ENCODE results near the gene RARRES1. TPM values are rescaled to one million over a fixed set of nuclear protein-coding genes. Genes with fewer than 3 reads are reported as not detected.

Gene RARRES1
- total RNA-seq, 1 experiment from 2014 or later = 20.5 TPM

DNA sequence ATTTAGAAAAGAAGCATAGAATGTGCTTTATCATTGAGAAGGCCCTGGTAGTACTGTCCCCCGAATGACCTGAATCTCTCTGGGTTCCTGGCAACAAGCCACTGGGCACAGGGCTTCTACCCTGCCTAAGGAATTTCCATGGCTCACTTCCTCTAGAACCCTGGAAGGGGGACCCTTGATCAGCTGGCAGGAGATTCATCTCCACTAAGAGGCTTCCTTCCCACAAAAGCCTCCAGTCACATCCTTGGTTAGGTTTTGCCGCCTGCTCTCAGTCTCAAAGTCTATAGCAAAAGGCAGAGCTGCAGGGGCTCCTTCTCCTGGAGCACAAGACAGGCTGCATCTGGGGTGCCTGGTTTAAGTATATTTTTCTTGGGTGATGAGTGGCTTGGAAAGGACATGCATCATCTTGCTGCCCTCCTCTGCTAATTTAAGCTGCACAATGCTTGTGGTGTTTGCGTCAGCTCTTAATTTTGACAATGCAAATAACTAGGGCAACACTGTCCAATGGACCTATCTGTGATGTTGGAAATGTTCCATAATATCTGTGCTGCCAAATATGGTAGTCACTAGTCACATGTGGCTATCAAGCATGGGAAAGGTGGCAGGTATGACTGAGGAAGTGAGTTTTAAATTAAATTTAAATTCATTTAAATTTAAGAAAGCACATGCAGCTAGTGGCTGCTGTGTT is 33.4 kb upstream of the RARRES1 start:
- CTCF ChIA-PET = interaction anchor here (0.6 to 0.9 kb wide), 2 partner anchors 38 to 106 kb away, joined by 4 read pairs; no protein-coding TSS in a partner anchor
- DNase-seq = no peak
- no peaks in the 10 kb centered on the region for H3K9me2 ChIP-seq (ENCODE audit: insufficient read depth)
- H3K27ac ChIP-seq = peak overlapping the region; percentile 98
- no TSS peak for BruUV-seq (replicated peaks)
- H3K9me3 ChIP-seq (ENCODE audit: insufficient read depth, low read depth) = no peaks in the 10 kb centered on the region
- TF ChIP-seq EZH2 (IDR thresholded peaks at IDR 0.05; ENCODE audit: low read depth) = no peak
- TF ChIP-seq, protein P1, sequence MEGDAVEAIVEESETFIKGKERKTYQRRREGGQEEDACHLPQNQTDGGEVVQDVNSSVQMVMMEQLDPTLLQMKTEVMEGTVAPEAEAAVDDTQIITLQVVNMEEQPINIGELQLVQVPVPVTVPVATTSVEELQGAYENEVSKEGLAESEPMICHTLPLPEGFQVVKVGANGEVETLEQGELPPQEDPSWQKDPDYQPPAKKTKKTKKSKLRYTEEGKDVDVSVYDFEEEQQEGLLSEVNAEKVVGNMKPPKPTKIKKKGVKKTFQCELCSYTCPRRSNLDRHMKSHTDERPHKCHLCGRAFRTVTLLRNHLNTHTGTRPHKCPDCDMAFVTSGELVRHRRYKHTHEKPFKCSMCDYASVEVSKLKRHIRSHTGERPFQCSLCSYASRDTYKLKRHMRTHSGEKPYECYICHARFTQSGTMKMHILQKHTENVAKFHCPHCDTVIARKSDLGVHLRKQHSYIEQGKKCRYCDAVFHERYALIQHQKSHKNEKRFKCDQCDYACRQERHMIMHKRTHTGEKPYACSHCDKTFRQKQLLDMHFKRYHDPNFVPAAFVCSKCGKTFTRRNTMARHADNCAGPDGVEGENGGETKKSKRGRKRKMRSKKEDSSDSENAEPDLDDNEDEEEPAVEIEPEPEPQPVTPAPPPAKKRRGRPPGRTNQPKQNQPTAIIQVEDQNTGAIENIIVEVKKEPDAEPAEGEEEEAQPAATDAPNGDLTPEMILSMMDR (conservative IDR thresholded peaks at IDR 0.05) = no peak
- no peak overlapping the region for H2AFZ ChIP-seq
- POLR2A ChIA-PET (ENCODE audit: unreplicated experiment) = interaction anchor here (0.5 kb wide), 1 partner anchor 25 kb away, joined by 4 read pairs; no protein-coding TSS in a partner anchor
- H3K36me3 ChIP-seq (ENCODE audit: low read depth) = peaks cover 7% of the 10 kb centered on the region
- intact Hi-C loops (cut with micrococcal nuclease; ENCODE audit: unreplicated experiment) = no loop called here
- no peaks in the 10 kb centered on the region for H3K27me3 ChIP-seq (ENCODE audit: insufficient read depth, low read depth)
- peak overlapping the region; percentile 46 for H3K4me2 ChIP-seq
- H4K20me1 ChIP-seq (ENCODE audit: insufficient read depth) = no peaks in the 10 kb centered on the region
- peaks cover 100% of the 10 kb centered on the region for H3K4me1 ChIP-seq (replicated peaks; ENCODE audit: insufficient read depth)
- no peak overlapping the region for H3K4me3 ChIP-seq
- H3K79me2 ChIP-seq (ENCODE audit: low read depth) = no peaks in the 10 kb centered on the region
- H3F3A ChIP-seq (ENCODE audit: insufficient read depth, low read depth) = peaks cover 70% of the 10 kb centered on the region

DNA sequence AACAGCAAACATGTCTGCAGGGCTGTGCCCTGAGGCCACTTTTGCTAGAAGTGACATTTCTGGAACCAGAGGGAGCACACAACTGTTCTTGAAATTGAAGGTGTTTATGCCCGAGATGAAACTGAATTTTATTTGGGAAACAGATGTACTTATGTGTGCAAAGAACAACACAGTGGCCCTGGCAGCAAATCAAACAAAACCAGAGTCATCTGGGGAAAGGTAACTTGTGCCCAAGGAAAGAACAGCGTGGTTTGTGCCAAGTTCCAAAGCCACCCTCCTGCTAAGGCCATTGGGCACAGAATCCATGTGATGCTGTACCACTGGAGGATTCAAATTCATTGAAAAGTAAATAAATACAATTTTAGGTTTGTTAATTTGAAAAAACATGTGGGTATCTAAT is 31.2 kb upstream of the RARRES1 start:
- no peaks in the 10 kb centered on the region for H4K20me1 ChIP-seq (ENCODE audit: insufficient read depth)
- H3K27ac ChIP-seq = peak overlapping the region; percentile 81
- H3K4me1 ChIP-seq (replicated peaks; ENCODE audit: insufficient read depth) = peaks cover 79% of the 10 kb centered on the region
- DNase-seq = peak in 1 of 2 experiments; percentile 48
- H3K9me2 ChIP-seq (ENCODE audit: insufficient read depth) = no peaks in the 10 kb centered on the region
- ChIA-PET POLR2A (ENCODE audit: unreplicated experiment) (no interaction called here), CTCF (no interaction called here)
- peaks cover 13% of the 10 kb centered on the region; the same call in 1 of the 2 replicates for H3K36me3 ChIP-seq (ENCODE audit: low read depth)
- H3K79me2 ChIP-seq (ENCODE audit: low read depth) = no peaks in the 10 kb centered on the region
- intact Hi-C loops (cut with micrococcal nuclease; ENCODE audit: unreplicated experiment) = no loop called here
- no peak overlapping the region for H2AFZ ChIP-seq
- H3K27me3 ChIP-seq (ENCODE audit: insufficient read depth, low read depth) = no peaks in the 10 kb centered on the region
- peak overlapping the region; percentile 30 for H3K4me2 ChIP-seq
- H3K9me3 ChIP-seq (ENCODE audit: insufficient read depth, low read depth) = no peaks in the 10 kb centered on the region
- no TSS peak for BruUV-seq (replicated peaks)
- no peak overlapping the region for H3K4me3 ChIP-seq
- H3F3A ChIP-seq (ENCODE audit: insufficient read depth, low read depth) = peaks cover 47% of the 10 kb centered on the region
- TF ChIP-seq, protein P1 (conservative IDR thresholded peaks at IDR 0.05) = no peak
- TF ChIP-seq EZH2 (IDR thresholded peaks at IDR 0.05; ENCODE audit: low read depth) = no peak

DNA sequence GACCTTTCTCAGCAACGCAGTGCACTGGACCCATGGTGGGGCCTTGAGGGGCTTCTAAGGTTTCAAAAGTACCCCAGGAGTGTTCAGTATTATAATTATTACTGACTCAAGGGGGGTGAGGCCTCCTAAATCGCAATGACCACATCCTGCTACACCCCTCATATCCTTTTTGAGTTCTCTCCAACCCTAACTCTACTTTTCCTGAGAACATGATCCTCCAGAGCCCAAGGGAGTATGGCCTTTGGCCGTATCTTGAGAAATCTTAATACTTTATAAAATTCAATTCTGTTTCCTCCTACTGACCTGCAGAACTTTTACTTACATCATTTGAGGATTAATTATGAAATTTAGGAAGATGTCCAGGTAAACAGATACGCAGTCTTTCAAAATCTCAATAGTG is 30.4 kb upstream of the RARRES1 start:
- H3K9me2 ChIP-seq (ENCODE audit: insufficient read depth) = no peaks in the 10 kb centered on the region
- BruUV-seq (replicated peaks) = no TSS peak
- TF ChIP-seq, protein P1 (conservative IDR thresholded peaks at IDR 0.05) = no peak
- no peak for TF ChIP-seq EZH2 (IDR thresholded peaks at IDR 0.05; ENCODE audit: low read depth)
- H3K4me2 ChIP-seq = peak overlapping the region; percentile 30
- no peaks in the 10 kb centered on the region for H3K9me3 ChIP-seq (ENCODE audit: insufficient read depth, low read depth)
- intact Hi-C loops (cut with micrococcal nuclease; ENCODE audit: unreplicated experiment) = no loop called here
- H3K4me3 ChIP-seq = no peak overlapping the region
- H3K27me3 ChIP-seq (ENCODE audit: insufficient read depth, low read depth) = no peaks in the 10 kb centered on the region
- DNase-seq = peak in 1 of 2 experiments; percentile 80
- H3K27ac ChIP-seq = peak overlapping the region; percentile 81
- no peaks in the 10 kb centered on the region for H4K20me1 ChIP-seq (ENCODE audit: insufficient read depth)
- H3F3A ChIP-seq (ENCODE audit: insufficient read depth, low read depth) = peaks cover 40% of the 10 kb centered on the region
- H3K36me3 ChIP-seq (ENCODE audit: low read depth) = peaks cover 13% of the 10 kb centered on the region; the same call in 1 of the 2 replicates
- H3K79me2 ChIP-seq (ENCODE audit: low read depth) = no peaks in the 10 kb centered on the region
- H3K4me1 ChIP-seq (replicated peaks; ENCODE audit: insufficient read depth) = peaks cover 72% of the 10 kb centered on the region
- ChIA-PET CTCF (interaction anchor here (0.6 kb wide), 1 partner anchor 1640 kb away, joined by 5 read pairs; no protein-coding TSS in a partner anchor), POLR2A (ENCODE audit: unreplicated experiment) (no interaction called here)
- no peak overlapping the region for H2AFZ ChIP-seq
